K562 (cell line): Measurements from ENCODE around the gene DDX60. TPM values are rescaled to one million over a fixed set of nuclear protein-coding genes. Genes with fewer than 3 reads are reported as not detected.

Experiments used
- ATAC-seq: fragments of 200-7000 bp; cut with Tn5 transposase; 3 replicates; pipeline ENCODE4 v1.9.1; 2020; ENCODE audit warnings: moderate library complexity
- BruUV-seq: library from RNA; stranded (reverse); fragments of 400-500 nt; replicated peaks from 2 replicates; lab custom pipeline; 2021; lab: Mats Ljungman, UMichigan
- CTCF ChIA-PET: fragments of 300-600 bp; formaldehyde crosslinking; extraction: SDS; loops from one replicate; lab custom pipeline; 2021; ENCODE audit warnings: low intra/inter-chr PET ratio; lab: Yijun Ruan, JAX
- POLR2A ChIA-PET: fragments of 300-600, 350-650 bp; sonication (Branson Sonifier 250); formaldehyde crosslinking; extraction: SDS; loops from one replicate; lab custom pipeline; 2021; ENCODE audit warnings: antibody characterized with exemption, inconsistent platforms; lab: Yijun Ruan, JAX
- DNase-seq, 4 experiments: peaks; one replicate each; pipeline versions ENCODE4 v3.0.0 to v3.0.0-alpha.2; 2011 to 2018; ENCODE audit warnings: low spot score in 3 of 4, mixed read lengths in 3 of 4; ENCODE audit errors: extremely low read depth in 1 of 4
- FAIRE-seq: peaks from 2 replicates; lab custom pipeline; 2011; peaks lifted over from hg19 to GRCh38; lab: Jason Lieb, UNC
- H2AFZ ChIP-seq: 2 replicates; pipeline ENCODE4 v1.6.0; 2011; ENCODE audit warnings: low read depth, low read length, control low read depth, inconsistent platforms
- H3K27ac ChIP-seq: fragments of 200-600 bp; 3 replicates; pipeline ENCODE4 v1.8.0; 2011; ENCODE audit warnings: low read depth, mild to moderate bottlenecking, control low read depth, inconsistent platforms, low read length, moderate library complexity, mixed read lengths; ENCODE audit errors: extremely low read depth
- H3K27me3 ChIP-seq, 2 experiments: fragments of 300-600 bp in 1 of 2; 2 replicates in 1 of 2; 3 replicates in 1 of 2; pipeline versions ENCODE4 v1.6.0 to v1.8.0; 2011; ENCODE audit warnings: inconsistent platforms in 2 of 2, low read length in 2 of 2, mild to moderate bottlenecking in 1 of 2, mixed read lengths in 1 of 2, moderate library complexity in 1 of 2; ENCODE audit not compliant: control insufficient read depth in 2 of 2, insufficient read depth in 2 of 2
- H3K36me3 ChIP-seq: fragments of 300-600 bp; 3 replicates; pipeline ENCODE4 v1.8.0; 2011; ENCODE audit warnings: mild to moderate bottlenecking, low read length, inconsistent platforms; ENCODE audit not compliant: control insufficient read depth, insufficient read depth
- H3K4me1 ChIP-seq, 2 experiments: fragments of 200-600 bp in 1 of 2; replicated peaks in 1 of 2; 2 replicates in 1 of 2; 3 replicates in 1 of 2; pipeline versions ENCODE4 v1.5.1 to v1.8.0; 2011; ENCODE audit warnings: inconsistent platforms in 2 of 2, low read length in 2 of 2, mild to moderate bottlenecking in 1 of 2, mixed read lengths in 1 of 2, moderate library complexity in 1 of 2; ENCODE audit not compliant: control insufficient read depth in 2 of 2, insufficient read depth in 2 of 2
- H3K4me2 ChIP-seq: 2 replicates; pipeline ENCODE4 v1.6.1; 2011; ENCODE audit warnings: low read length, control low read depth, inconsistent platforms, mixed read lengths; ENCODE audit not compliant: insufficient read depth
- H3K4me3 ChIP-seq: fragments of 200-600 bp; sonication (generic), shearing (Covaris generic); 2 replicates; pipeline ENCODE4 v1.5.1; 2016; ENCODE audit warnings: control low read depth, inconsistent platforms
- H3K79me2 ChIP-seq: fragments of 200-600 bp; 3 replicates; pipeline ENCODE4 v1.8.0; 2011; ENCODE audit warnings: low read length, inconsistent platforms; ENCODE audit not compliant: control insufficient read depth, insufficient read depth
- H3K9ac ChIP-seq, 2 experiments: 2 replicates each; pipeline versions ENCODE4 v1.6.0 to v1.6.1; 2011; ENCODE audit warnings: low read depth in 2 of 2, low read length in 2 of 2, control low read depth in 1 of 2, inconsistent platforms in 1 of 2, mild to moderate bottlenecking in 1 of 2, mixed read lengths in 1 of 2; ENCODE audit not compliant: insufficient read depth in 1 of 2
- H3K9me1 ChIP-seq: one replicate; pipeline ENCODE4 v1.6.0; 2011; ENCODE audit warnings: inconsistent platforms, mild to moderate bottlenecking, low read length, moderate library complexity; ENCODE audit not compliant: control insufficient read depth, insufficient read depth
- H3K9me3 ChIP-seq: replicated peaks from 2 replicates; pipeline ENCODE4 v1.5.1; 2011; ENCODE audit warnings: low read depth, low read length, inconsistent platforms; ENCODE audit not compliant: control insufficient read depth, insufficient read depth
- H4K20me1 ChIP-seq: replicated peaks from 2 replicates; pipeline ENCODE4 v1.6.1; 2011; ENCODE audit warnings: low read length, inconsistent platforms, mixed read lengths; ENCODE audit not compliant: control insufficient read depth, insufficient read depth
- CBFB ChIP-seq: sonication (generic); formaldehyde crosslinking; IDR thresholded peaks from 2 replicates; pipeline ENCODE4 v1.4.0; 2020; ENCODE audit warnings: mild to moderate bottlenecking, missing genetic modification reagents
- NFATC3 ChIP-seq: fragments of 450-650 bp; IDR thresholded peaks from 2 replicates; pipeline ENCODE4 v1.6.1; 2017; ENCODE audit warnings: mild to moderate bottlenecking
- SIN3B ChIP-seq: fragments of 450-650 bp; IDR thresholded peaks from 2 replicates; pipeline ENCODE4 v1.6.1; 2017; ENCODE audit warnings: low read depth, mild to moderate bottlenecking, moderate library complexity
- ZNF274 ChIP-seq: IDR thresholded peaks from 2 replicates; pipeline ENCODE4 v1.6.1; 2011; ENCODE audit warnings: low read depth, mild to moderate bottlenecking, low read length, moderate library complexity, borderline replicate concordance
- WGBS: fragments of 100-300 bp; shearing (Covaris generic); methylation state at CpG from one replicate; pipeline ENCODE4 v1.1.6; 2016; ENCODE audit warnings: low coverage, mixed read lengths; ENCODE audit not compliant: insufficient coverage; ENCODE audit errors: missing lambda C conversion rate; 5-methylcytosine and 5-hydroxymethylcytosine counted together
- in situ Hi-C: fragments of 300-500 bp; cut with MboI; formaldehyde crosslinking; loops from 4 replicates; pipeline ENCODE4 v1.15.0; 2018; ENCODE audit warnings: inconsistent platforms, mixed read lengths
- intact Hi-C: fragments of 100-400 bp; cut with micrococcal nuclease; formaldehyde crosslinking; loops from 2 replicates; pipeline ENCODE4 v1.14.2; 2022
- polyA plus RNA-seq, 8 experiments: library from polyadenylated mRNA; depleted of rRNA in 4 of 8; stranded (reverse) in 5 of 8; unstranded in 3 of 8; fragments of >200 nt; fragmentation: Nextera tagmentation in 2 of 8; fragmentation: Illumina TruSeq in 1 of 8; extraction: Ambion mirVana in 2 of 8; extraction: Trizol in 1 of 8; gene quantifications; 2 replicates each; pipeline versions ENCODE4 v1.2.1 to v1.2.3, GENCODE V29; 2011 to 2014; ENCODE audit warnings: inconsistent platforms in 1 of 8, missing spikeins in 1 of 8
- total RNA-seq, 7 experiments: library from RNA; depleted of rRNA in 6 of 7; stranded (reverse); fragments of >200 nt in 6 of 7; fragmentation: Illumina TruSeq in 2 of 7; extraction: Trizol in 2 of 7; gene quantifications; 2 replicates each; pipeline versions ENCODE4 v1.2.1 to v1.2.3, GENCODE V29; 2011 to 2021; ENCODE audit warnings: low replicate concordance in 1 of 7
- TF ChIP-seq, protein P1 (sequence below), 2 experiments: fragments of 450-650 bp; conservative IDR thresholded peaks; 2 replicates each; pipeline ENCODE4 v1.6.1; 2017; ENCODE audit warnings: mild to moderate bottlenecking in 2 of 2, moderate library complexity in 2 of 2
- TF ChIP-seq, protein P2 (sequence below), 3 experiments: IDR thresholded peaks in 2 of 3; conservative IDR thresholded peaks in 1 of 3; 2 replicates each; pipeline ENCODE4 v1.5.1; 2011 to 2012; ENCODE audit warnings: low read length in 3 of 3, mild to moderate bottlenecking in 3 of 3, control low read depth in 2 of 3, improper control_type of control experiment in 1 of 3, inconsistent platforms in 1 of 3, low read depth in 1 of 3, mixed read lengths in 1 of 3, moderate library complexity in 1 of 3; ENCODE audit not compliant: insufficient read depth in 2 of 3
- TF ChIP-seq, protein P3 (sequence below), 2 experiments: fragments of 150-350 bp in 1 of 2; IDR thresholded peaks; 2 replicates each; pipeline ENCODE4 v1.6.1; 2012 to 2016; ENCODE audit warnings: low read depth in 2 of 2, low read length in 2 of 2, mild to moderate bottlenecking in 1 of 2, moderate library complexity in 1 of 2

The DDX60 gene
- total and polyA plus RNA-seq, 9 of the 15 experiments (the other 6 are each of a cell fraction or from before 2014, with no cell fraction given), result 0.06 to 0.25 (median 0.13) TPM

DNA sequence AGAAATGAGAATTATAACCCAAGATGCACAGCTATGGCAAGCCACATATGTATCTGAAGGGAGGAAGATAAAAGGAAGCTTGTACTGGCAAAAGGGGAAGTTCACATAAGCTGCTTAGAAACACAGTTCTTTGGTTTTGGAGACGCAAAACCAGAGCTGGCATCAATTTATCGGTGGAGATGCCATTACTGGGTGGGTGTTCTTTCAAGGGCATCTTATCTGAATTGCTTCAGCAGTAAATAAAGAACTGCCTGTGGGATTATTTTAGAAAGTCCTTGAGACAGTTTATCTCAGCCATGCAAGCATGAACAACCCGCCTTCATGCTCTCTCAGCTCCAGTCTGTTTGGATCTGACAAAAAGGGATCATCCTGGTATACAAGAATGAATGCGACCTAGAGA lies 60.8 kb downstream of the DDX60 start (continued):
- TF ChIP-seq ZNF274 (no peak), NFATC3 (no peak)
- TF ChIP-seq, protein P1, sequence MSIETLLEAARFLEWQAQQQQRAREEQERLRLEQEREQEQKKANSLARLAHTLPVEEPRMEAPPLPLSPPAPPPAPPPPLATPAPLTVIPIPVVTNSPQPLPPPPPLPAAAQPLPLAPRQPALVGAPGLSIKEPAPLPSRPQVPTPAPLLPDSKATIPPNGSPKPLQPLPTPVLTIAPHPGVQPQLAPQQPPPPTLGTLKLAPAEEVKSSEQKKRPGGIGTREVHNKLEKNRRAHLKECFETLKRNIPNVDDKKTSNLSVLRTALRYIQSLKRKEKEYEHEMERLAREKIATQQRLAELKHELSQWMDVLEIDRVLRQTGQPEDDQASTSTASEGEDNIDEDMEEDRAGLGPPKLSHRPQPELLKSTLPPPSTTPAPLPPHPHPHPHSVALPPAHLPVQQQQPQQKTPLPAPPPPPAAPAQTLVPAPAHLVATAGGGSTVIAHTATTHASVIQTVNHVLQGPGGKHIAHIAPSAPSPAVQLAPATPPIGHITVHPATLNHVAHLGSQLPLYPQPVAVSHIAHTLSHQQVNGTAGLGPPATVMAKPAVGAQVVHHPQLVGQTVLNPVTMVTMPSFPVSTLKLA (conservative IDR thresholded peaks at IDR 0.05), result no peak
- TF ChIP-seq, protein P2, sequence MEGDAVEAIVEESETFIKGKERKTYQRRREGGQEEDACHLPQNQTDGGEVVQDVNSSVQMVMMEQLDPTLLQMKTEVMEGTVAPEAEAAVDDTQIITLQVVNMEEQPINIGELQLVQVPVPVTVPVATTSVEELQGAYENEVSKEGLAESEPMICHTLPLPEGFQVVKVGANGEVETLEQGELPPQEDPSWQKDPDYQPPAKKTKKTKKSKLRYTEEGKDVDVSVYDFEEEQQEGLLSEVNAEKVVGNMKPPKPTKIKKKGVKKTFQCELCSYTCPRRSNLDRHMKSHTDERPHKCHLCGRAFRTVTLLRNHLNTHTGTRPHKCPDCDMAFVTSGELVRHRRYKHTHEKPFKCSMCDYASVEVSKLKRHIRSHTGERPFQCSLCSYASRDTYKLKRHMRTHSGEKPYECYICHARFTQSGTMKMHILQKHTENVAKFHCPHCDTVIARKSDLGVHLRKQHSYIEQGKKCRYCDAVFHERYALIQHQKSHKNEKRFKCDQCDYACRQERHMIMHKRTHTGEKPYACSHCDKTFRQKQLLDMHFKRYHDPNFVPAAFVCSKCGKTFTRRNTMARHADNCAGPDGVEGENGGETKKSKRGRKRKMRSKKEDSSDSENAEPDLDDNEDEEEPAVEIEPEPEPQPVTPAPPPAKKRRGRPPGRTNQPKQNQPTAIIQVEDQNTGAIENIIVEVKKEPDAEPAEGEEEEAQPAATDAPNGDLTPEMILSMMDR (IDR thresholded peaks at IDR 0.05 in 2 of 3, conservative IDR thresholded peaks at IDR 0.05 in 1 of 3; ENCODE audit: insufficient read depth in 2 of 3, low read depth in 1 of 3, low read length in 3 of 3), result no peak

DNA sequence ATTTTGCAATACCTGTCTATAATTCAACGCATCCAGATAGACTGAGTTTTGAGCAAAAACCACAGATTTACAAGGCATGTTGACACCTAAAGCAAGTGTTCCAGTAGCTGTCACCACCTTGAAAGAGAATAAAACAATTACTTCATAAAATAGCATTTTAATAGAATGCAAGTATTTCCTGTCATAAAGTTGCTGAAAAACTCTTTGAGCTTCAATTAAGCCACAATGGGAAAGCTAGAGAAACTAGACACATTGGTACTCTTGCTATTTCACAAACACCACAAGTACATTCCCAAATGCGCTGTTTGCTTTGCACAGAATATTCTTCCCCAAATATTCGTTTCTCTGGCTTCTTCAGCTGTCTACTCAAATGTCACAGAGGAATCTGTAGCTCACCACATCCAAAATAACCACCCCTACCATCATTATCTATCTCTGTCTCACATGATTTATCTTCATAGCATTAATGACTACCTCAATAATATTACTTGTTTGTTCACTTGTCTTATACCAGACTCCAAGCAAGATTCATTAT lies 70.3 kb downstream of the DDX60 start:
- Histone ChIP-seq H2AFZ (no peak overlapping the region), H3K9me1 (no peaks in the 10 kb centered on the region), H3K79me2 (no peaks in the 10 kb centered on the region), H3K36me3 (no peaks in the 10 kb centered on the region), H3K4me3 (no peak overlapping the region), H3K4me1 (no peaks in the 10 kb centered on the region), H3K9me3 (no peaks in the 10 kb centered on the region), H3K4me2 (no peak overlapping the region), H3K27ac (no peak overlapping the region), H4K20me1 (no peaks in the 10 kb centered on the region), H3K27me3 (no peaks in the 10 kb centered on the region), H3K9ac (no peak overlapping the region)
- DNase-seq (no peak), ATAC-seq (no peak), FAIRE-seq (no peak)
- 0% methylated on average over 3 of the region's 3 CpGs for WGBS
- intact Hi-C loops (no loop called here), in situ Hi-C loops (no loop called here)
- ChIA-PET CTCF (no interaction called here), POLR2A (no interaction called here)
- no TSS peak for BruUV-seq
- TF ChIP-seq SIN3B (no peak), CBFB (CRISPR knock-in tag) (no peak)
- TF ChIP-seq, protein P3, sequence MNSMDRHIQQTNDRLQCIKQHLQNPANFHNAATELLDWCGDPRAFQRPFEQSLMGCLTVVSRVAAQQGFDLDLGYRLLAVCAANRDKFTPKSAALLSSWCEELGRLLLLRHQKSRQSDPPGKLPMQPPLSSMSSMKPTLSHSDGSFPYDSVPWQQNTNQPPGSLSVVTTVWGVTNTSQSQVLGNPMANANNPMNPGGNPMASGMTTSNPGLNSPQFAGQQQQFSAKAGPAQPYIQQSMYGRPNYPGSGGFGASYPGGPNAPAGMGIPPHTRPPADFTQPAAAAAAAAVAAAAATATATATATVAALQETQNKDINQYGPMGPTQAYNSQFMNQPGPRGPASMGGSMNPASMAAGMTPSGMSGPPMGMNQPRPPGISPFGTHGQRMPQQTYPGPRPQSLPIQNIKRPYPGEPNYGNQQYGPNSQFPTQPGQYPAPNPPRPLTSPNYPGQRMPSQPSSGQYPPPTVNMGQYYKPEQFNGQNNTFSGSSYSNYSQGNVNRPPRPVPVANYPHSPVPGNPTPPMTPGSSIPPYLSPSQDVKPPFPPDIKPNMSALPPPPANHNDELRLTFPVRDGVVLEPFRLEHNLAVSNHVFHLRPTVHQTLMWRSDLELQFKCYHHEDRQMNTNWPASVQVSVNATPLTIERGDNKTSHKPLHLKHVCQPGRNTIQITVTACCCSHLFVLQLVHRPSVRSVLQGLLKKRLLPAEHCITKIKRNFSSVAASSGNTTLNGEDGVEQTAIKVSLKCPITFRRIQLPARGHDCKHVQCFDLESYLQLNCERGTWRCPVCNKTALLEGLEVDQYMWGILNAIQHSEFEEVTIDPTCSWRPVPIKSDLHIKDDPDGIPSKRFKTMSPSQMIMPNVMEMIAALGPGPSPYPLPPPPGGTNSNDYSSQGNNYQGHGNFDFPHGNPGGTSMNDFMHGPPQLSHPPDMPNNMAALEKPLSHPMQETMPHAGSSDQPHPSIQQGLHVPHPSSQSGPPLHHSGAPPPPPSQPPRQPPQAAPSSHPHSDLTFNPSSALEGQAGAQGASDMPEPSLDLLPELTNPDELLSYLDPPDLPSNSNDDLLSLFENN (IDR thresholded peaks at IDR 0.05; ENCODE audit: low read depth in 2 of 2, low read length in 2 of 2), result no peak
